GM12872 (cell line): ENCODE measurements around the gene SLC10A1.

ENCODE experiments used
- CTCF ChIP-seq: IDR thresholded peaks from 3 replicates; pipeline ENCODE4 v1.5.1; 2011; ENCODE audit warnings: low read depth, mild to moderate bottlenecking, low read length, moderate library complexity; ENCODE audit not compliant: insufficient read depth

Gene SLC10A1

GRCh38 chr14:69779088-69779487, 18.0 kb downstream of the SLC10A1 start:
- TF ChIP-seq CTCF = no peak

- no peak for TF ChIP-seq CTCF
These were observed 20.1 kb downstream of the SLC10A1 start for GRCh38 chr14:69776875-69777453.

GRCh38 chr14:69775012-69775411, 22.0 kb downstream of the SLC10A1 start:
- no peak for TF ChIP-seq CTCF

- TF ChIP-seq CTCF = no peak
These were observed 23.3 kb downstream of the SLC10A1 start for GRCh38 chr14:69773571-69774276.

GRCh38 chr14:69772082-69773017, 24.7 kb downstream of the SLC10A1 start:
- no peak for TF ChIP-seq CTCF

GRCh38 chr14:69771136-69771535, 25.9 kb downstream of the SLC10A1 start:
- no peak for TF ChIP-seq CTCF

- no peak for TF ChIP-seq CTCF
These were observed 26.5 kb downstream of the SLC10A1 start for GRCh38 chr14:69770559-69770958.
